ENCODE measurements around the gene SMIM13.

Gene SMIM13

GRCh38 chr6:11123978-11124377 lies 30.3 kb downstream of the SMIM13 start:
- no peak for DNase-seq

- no peak for DNase-seq
Measured at GRCh38 chr6:11126876-11127275, 33.2 kb downstream of the SMIM13 start.

- DNase-seq = no peak
Measured at GRCh38 chr6:11128608-11129007, 35.0 kb downstream of the SMIM13 start.

GRCh38 chr6:11129908-11130565 lies 36.4 kb downstream of the SMIM13 start:
- DNase-seq = no peak

- no peak for DNase-seq
Measured at GRCh38 chr6:11130605-11131004, 37.0 kb downstream of the SMIM13 start.

GRCh38 chr6:11132194-11132888 lies 38.7 kb downstream of the SMIM13 start:
- DNase-seq = no peak

- no peak for DNase-seq
Measured at GRCh38 chr6:11133281-11133680, 39.6 kb downstream of the SMIM13 start.

- no peak for DNase-seq
Measured at GRCh38 chr6:11136809-11137208, 43.2 kb downstream of the SMIM13 start.

- no peak for DNase-seq
Measured at GRCh38 chr6:11139051-11139960, 45.7 kb downstream of the SMIM13 start.

- DNase-seq = no peak
Measured at GRCh38 chr6:11140056-11140455, 46.4 kb downstream of the SMIM13 start.

GRCh38 chr6:11141295-11141694 lies 47.7 kb downstream of the SMIM13 start:
- no peak for DNase-seq

- DNase-seq = no peak
Measured at GRCh38 chr6:11142296-11143027, 48.8 kb downstream of the SMIM13 start.

- no peak for DNase-seq
Measured at GRCh38 chr6:11143394-11144371, 50.0 kb downstream of the SMIM13 start.

- DNase-seq = peak; percentile 11
Measured at GRCh38 chr6:11144393-11144851, 50.8 kb downstream of the SMIM13 start.

- DNase-seq = no peak
Measured at GRCh38 chr6:11146117-11146826, 52.6 kb downstream of the SMIM13 start.

- DNase-seq = no peak
Measured at GRCh38 chr6:11149551-11149950, 55.9 kb downstream of the SMIM13 start.

GRCh38 chr6:11151488-11151887 lies 57.9 kb downstream of the SMIM13 start:
- DNase-seq = no peak

- DNase-seq = no peak
Measured at GRCh38 chr6:11152581-11152980, 58.9 kb downstream of the SMIM13 start.

GRCh38 chr6:11153447-11153846 lies 59.8 kb downstream of the SMIM13 start:
- DNase-seq = no peak

GRCh38 chr6:11155589-11155988 lies 62.0 kb downstream of the SMIM13 start:
- no peak for DNase-seq

- DNase-seq = no peak
Measured at GRCh38 chr6:11160199-11160598, 66.6 kb downstream of the SMIM13 start.
